Measurements from ENCODE around the gene ZFAND3.

GRCh38 chr6:37819802-37820717 is 533 bp downstream of the ZFAND3 start:
- TF ChIP-seq CTCF (conservative IDR thresholded peaks at IDR 0.05 in 1 of 2, IDR thresholded peaks at IDR 0.05 in 1 of 2; ENCODE audit: low read depth in 1 of 2, low read length in 2 of 2), result no peak
- no peak for TF ChIP-seq EZH2 (IDR thresholded peaks at IDR 0.05; ENCODE audit: low read length, missing control alignments)

Measured in fibroblast of lung (primary cell).